GM18868 (cell line): ENCODE data around the gene GYPC.
"Not testable (repeated sequence)": the region's sequence is repeated elsewhere in the genome, so short reads cannot be mapped to it uniquely, and the experiment has no call there.

Experiments
- ATAC-seq: cut with Tn5 transposase; IDR thresholded peaks from one replicate; pipeline ENCODE4 v1.9.1; 2021; ENCODE audit warnings: mild to moderate bottlenecking, moderate library complexity; ENCODE audit not compliant: unreplicated experiment

Gene GYPC, protein sequence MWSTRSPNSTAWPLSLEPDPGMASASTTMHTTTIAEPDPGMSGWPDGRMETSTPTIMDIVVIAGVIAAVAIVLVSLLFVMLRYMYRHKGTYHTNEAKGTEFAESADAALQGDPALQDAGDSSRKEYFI

DNA sequence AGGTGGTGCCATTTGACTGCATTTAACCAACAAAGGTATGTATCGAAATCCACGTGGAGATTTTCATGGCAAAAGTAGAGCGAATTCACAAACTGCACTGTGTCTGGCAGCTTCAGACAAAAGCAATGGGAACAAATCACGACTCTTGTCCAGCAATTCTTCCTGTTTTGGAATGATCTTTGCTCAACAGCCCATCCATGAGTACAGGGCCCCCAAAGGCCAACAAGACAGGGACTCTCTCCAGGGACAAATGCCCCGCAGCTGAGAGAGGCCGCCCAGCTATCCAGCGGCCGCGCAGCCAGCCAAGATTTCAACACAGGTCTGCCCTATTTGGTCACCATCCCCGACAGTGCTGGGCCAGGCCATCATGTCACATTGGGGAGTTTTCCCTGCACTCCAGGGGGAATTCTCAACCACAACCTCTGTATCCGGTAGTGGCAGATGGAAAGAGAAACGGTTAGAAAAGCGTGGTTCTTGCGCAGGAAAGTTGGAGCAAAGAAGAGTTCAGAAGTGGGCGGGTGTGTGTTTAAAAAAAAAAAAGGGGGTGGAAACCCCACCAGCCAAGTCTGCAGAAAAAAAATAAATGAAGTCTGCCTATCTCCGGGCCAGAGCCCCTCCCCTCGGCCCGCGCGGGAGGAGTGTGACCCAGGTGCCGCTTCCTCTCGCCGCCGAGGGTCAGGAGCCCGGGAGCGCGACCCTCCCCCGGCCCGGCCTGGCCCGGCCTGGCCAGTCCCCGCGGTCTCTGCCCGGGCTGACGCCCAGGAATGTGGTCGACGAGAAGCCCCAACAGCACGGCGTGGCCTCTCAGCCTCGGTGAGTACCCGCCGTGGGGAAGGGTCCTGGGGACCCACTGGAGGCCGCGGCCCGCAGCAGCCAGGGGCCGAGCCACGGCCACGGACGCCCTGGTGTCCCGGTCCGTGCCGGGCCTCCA is at the start of gene GYPC:
TSS of gene GYPC (plus strand) at position 659 of the 931 bp plus-strand sequence. CDS start at position 765, 106 bp downstream.
- ATAC-seq, result peak; percentile 42

DNA sequence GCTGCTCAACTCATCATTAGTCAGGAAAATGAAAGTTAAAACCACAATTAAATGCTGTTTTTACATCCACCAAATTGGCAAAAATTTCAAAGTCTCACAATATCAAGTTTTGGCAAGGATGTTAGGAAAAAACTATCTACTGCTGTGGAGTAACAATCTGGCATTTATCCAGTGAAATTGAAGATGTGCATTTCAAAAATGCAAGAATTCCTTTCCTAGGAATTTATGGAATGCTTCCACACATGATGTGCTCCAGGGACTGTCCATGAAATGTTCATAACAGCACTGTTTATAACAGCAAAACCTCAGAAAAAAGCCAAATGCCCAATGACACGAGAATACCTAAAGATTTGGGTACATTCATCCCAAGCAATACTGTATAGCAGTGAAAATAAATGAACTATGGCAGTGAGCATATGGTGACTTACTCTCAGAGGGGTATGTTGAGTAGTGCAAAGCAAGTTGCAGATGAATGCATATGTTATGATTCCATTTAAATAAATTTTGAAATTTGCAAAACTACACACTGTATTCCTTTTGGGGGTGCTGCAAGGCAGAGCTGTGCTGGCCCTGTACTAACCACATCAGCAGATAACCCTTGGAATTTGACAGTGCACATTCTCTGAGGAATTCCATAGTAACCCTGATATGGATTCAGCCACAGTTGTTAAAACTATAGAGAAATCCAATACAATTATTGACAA is 41.3 kb upstream of the GYPC start:
- ATAC-seq, result no peak

DNA sequence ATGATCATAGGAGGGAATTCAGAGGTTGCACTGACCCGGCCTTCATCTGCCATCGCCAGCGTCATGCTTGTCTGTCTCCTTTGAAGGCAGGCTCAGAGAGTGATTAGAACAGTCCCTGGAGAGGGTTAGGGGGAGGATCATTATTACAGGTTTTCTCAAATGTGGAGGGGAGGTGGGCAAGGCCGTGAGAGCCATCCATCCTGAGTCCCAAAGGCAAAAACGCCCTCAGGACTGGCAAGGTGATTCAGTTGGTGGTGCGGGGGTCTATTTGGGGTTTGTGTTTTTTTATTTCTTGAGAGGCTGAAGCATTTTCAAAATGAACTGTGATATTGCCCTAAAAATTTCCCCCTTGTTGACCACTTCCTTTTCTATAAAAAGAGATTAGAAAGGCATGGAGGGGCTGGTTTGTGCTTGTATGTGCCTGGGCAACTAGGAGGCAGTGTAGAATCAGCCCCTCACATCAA is 39.3 kb upstream of the GYPC start:
- peak; percentile 78 for ATAC-seq

DNA sequence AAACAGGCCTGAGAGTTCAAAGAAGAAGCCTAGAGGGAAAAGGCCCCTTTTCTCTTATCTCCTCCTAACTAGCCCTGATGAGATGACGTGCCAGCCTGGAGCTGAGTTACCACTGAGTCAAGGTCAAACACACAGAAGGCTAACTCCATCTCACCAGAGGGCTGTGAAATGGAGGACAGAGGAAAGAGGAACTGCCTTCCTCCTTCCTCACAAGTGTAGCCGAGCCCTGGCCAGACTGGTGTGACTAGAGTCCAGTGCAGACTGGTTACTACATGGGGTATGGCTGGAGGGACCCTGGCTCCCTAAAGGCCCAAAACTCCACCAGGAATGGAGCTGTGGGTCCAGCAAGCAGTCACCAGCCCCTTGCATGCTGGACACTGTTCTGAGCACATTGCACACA is 35.7 kb upstream of the GYPC start:
- no peak for ATAC-seq

DNA sequence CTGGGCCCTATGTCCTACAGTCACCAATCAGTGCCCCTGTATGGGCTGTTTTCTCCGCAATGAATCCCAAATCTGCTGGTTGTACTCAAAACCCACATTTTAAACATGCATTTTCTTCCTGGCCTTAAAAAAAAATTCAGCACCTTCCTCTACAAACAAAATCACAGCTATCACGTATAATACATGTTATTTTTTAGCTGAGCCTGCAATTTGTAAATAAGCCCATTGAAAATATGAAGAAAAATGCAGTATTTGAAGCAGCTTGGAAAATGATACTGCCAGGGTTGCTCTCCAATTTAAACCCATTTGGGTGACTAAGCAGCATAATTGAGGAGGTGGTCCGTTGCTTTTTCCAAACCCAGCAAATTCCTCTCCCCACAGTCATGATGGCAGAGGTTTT is 33.0 kb upstream of the GYPC start:
- ATAC-seq, result no peak

DNA sequence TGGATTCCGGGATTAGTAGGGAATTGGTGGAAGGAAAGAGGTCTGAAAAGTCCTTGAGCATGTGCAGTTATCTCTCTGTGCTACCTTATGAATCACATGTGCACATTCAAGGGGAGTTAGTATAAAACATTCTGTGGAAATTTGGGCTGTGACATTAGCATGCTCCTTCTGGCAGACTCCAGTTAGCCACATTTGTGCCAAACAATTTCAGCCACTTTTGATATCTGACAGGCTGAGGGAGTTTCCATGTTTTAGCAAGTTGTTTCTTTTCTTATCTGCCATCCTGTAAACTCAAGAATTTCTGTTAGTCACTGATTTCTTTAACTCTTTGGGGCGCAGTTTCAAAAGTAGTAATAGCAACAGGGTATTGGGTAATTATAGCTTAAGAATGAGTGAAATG is 28.3 kb upstream of the GYPC start:
- no peak for ATAC-seq

DNA sequence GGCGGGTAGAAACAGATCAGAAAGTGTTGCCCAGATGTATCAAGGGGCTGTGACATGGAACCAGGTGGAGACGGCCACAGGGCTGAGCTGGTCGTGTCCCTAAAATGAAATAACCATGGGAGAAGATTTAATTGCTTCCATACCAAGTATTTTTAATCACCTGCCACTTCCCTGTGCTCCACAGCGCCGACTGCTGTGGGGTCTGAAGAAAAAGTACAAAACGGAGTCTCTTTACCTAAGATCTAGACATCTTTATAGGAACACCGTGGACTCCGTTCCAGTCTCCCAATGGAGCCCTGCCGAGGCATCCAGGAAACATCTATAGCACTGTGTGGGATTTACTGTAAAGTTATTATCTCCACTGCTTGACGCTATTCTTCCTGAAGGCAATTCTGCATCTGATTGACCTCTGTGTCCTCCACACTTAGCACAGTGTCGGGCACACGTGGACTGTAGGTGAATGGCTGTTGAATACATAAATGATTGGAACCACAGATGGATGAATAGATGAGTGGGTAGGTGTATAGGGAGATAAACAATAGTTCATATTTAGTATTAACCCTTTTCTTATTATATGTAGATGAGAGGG is 21.6 kb upstream of the GYPC start:
- ATAC-seq, result no peak

DNA sequence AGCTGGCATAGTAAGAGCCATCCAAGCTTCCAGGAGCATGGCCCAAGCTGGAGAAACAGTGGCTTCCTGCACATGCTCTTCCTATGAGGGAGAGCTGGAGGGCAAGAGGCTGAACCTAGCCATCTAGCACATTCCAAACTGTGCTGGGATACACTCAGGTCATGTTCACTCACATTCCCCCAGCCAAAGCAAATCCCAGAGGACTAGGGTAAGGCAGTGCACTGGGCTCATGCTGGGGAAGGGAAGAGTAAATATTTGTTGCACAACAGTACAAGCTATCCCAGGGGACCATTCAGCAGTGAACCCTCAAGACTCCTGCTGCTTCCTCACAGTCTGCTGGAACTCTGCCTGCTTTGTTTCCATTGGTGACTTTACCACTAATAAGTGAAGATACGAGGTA is 20.7 kb upstream of the GYPC start:
- no peak for ATAC-seq

DNA sequence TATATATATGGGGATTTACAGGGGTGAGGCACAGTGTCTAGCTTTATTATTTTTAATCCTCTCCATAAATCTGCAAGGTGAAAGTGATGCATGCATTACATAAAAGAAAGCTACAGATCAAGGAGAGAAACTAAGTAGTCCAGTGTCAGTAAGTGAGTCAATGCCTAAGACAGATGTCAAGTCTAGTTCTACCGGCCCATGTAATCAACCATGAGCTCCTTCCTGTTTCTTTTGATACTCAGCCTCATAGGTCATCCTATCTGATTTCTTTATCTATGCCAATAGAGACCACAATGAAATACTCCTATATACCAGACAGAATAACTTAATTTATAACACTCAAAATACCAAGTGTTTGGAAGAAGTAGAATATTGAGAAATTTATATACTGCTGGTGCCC is 20.2 kb upstream of the GYPC start:
- ATAC-seq, result no peak

DNA sequence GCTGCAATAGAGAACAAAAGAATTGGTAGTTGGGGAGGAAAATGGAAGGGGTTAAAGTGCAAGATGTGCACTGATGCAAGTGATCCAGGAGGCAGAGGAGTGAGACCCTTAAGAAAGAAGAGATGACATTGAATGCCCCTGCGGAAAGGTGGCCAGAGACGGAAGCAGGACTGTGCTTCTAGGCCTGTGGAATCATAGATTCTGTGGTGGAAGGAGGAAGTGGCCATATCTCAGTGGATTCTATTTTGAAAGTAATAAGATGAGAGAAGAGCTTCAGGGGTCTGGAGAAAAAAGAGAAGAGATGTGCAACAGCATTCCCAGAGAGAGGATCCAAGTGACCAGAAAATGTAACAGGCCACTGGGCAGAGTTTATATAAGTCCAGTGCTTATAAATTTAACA is 18.6 kb upstream of the GYPC start:
- peak; percentile 43 for ATAC-seq

DNA sequence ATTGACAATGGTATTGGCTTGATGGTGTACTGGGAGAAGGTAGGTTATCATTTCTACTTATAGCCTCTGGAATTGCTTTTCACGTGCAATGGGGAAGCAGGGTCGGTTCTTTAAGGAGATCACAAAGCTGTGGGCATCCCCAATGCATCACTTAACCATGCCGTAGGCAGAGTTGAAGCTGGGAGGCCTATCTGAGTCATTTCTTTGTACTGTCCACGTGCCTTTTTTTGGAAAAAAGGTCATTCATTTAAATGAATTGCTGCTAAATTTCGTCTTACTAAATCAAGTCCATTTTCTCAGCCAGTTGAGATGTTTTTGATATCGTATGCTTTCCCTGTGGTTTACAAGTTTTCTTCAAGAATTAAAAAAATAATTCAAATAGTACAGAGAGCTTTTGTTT is 17.2 kb upstream of the GYPC start:
- no peak for ATAC-seq

DNA sequence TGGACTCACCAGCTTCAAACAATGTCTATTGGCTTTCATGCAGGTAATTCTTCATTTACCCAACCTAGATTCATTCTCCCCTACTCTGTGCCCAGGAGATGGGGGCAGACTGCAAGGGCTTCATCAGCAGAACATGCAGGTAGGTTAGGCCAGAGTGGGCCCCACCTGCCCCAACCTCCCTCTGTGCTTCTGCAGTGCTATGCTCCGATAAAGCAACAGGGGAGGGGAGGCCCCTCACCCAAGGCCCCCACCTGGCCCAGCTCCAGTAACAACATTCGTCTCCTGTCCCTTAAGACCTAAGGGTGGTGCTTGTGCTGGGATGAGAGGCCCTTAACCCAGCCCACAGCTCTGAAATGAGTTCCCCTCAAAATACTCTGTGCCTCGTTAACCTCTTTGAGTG is 16.7 kb upstream of the GYPC start:
- no peak for ATAC-seq

DNA sequence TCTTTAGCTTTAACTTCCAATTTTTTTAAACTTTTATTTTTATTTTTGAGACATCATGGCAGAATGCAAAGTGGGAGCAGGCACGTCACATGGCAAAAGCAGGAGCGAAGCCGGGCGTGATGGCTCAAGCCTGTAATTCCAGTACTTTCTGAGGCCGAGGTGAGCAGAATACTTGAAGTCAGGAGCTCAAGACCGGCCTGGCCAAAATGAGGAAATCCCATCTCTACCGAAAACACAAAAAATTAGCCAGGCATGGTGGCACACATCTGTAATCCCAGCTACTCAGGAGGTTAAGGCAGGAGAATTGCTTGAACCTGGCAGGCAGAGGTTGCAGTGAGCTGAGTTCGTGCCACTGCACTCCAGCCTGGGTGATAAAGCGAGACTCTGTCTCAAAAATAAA is 14.7 kb upstream of the GYPC start:
- ATAC-seq, result peak; percentile 40

DNA sequence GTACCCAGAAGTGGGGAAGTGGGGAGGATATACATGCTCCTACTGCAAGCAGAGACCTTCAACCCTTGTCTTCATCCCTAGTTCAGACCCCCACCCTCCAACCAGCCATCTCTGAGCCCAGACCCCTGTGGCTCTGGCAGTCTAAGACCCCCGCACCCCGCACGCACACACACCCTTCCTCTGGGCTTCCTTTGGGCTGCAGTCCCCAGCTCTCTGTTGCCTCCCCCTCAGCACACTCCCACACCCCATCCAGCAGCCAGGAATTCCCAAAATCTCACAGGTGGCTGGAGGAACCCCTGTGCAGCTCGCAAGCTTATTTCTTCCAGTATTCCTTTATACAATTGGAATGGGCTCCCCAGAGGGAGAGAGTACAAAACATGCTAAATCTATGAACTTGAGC is 13.9 kb upstream of the GYPC start:
- no peak for ATAC-seq

DNA sequence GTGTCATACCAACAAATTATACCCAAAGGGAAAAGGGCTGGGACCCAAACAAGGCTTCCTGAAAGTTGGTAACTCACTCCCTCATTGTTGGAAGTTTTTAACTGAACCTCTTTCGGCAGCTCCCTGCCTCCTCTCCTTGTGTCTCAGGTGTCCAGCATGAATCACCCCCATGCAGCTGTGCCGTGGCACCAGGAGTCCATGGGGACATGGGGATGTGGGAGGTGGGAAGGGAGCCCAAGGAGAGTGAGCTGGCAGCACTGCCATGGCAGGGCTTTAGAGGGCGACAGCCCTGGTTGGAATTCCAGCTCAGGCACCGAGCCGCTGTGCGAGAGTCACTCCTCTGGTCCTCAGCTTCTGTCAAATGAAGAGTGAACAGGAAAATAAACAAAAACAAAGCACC is 12.5 kb upstream of the GYPC start:
- no peak for ATAC-seq

DNA sequence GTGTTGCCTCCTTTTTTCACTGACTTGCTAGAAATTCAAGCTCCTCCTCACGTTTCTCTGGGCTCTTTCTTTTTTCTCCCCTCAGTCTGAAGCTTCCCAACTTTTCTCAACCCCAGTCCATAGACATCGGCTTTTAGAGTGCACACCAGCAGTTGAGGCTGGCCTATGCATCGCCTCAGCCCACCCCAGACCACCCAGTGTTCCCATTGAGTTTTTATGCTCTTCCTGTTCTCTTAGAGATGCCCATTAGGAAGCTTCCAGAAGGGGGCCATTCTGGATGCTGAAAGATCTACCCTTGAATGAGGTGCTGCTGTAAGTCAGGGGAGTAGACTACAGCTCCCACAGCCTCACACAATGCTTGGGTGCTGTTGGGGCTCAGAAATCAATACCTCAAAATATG is 12.0 kb upstream of the GYPC start:
- ATAC-seq, result no peak

DNA sequence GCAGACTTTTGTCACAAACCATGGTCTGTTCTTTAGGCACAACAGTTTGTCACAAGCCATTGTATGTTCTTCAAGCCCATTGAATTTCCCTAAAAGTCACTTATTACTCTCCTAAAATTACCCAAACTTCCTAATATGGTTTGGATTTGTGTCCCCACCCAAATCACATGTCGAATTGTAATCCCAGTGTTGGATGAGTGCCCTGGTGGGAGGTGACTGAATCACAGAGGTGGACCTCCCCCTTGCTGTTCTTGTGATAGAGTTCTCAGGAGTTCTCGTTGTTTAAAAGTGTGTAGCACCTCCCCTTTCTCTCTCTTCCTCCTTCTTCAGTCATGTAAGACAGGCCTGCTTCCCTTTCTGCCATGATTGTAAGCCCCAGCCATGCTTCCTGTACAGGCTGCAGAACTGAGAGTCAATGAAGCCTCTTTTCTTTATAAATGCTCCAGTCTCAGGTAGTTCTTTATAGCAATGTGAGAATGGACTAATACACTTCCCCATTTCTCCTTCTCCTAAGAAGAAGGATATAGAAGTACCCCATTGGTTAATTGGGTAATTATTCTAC is 11.2 kb upstream of the GYPC start:
- ATAC-seq, result peak; percentile 85

DNA sequence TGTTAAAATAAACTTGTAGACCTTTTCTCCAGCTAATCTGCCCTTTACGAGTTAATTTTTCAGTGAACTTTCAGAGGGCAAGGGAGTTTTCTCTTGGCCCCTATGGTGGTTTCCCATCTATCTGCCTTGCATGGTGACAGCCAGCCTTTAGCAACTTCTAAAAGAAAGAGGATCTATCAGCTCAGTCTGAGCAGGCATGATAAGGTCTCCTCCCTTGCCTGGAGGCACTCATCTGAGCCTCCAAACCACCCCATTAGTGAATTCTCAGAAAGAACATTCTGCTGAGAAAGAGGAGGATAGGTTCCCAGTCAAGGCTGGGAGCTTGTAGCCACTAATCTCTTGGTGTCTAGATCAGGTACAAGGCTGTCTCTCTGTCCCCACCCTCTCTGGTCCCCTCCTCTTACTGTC is 10.7 kb upstream of the GYPC start:
- peak; percentile 74 for ATAC-seq

DNA sequence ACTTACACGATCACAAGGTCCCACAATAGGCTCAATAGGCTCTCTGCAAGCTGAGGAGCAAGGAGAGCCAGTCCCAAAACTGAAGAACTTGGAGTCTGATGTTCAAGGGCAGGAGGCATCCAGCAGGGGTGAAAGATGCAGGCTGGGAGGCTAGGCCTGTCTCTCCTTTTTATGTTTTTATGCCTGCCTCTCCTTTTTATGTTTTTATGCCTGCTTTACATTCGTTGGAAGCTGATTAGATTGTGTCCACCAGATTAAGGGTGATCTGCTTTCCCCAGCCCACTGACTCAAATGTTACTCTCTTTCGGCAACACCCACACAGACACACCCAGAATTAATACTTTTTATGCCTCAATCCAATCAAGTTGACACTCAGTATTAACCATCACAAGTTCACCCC is 9.9 kb upstream of the GYPC start:
- no peak for ATAC-seq

DNA sequence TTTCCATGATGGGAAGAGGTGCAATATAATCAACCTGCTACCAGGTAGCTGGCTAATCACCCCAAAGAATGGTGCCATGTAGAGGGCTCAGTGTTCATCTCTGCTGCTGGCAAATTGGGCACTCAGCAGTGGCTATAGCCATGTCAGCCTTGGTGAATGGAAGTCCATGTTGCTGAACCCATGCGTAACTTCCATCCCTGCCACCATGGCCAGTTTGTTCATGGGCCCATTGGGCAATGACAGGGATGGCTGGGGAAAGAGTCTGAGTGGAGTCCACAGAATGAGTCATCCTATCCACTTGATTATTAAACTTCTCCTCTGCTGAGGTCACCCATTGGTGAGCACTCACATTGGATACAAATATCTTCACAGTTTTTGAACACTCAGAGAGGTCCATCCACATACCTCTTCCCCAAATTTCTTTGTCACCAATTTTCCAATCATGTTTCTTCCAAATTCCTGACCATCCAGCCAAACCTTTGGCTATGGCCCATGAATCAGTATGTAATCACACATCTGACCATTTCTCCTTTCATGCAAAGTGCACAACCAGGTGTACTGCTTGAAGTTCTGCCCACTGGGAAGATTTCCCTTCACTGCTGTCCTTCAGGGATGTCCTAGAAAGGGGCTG is 8.1 kb upstream of the GYPC start:
- ATAC-seq, result not testable (repeated sequence)

DNA sequence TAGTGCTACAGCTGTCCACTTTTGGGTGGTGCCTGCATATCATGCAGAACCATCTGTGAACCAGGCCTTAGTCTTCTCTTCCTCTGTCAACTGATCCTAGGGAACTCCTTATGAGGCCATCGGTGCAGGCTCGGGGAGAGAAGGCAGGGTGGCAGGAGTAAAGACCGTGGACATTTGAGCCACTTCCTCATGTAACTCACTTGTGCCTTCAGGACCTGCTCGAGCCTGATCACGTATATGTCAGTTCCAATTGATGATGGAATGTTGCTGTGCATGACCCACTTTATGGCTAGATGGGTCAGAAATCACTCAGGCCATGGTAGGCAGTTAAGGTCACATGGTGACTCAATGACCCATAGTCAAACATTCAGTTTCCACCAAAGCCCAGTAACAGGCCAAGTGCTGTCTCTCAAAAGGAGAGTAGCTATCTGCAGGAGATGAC is 7.6 kb upstream of the GYPC start:
- not testable (repeated sequence) for ATAC-seq
